Kasumi-1 (cell line): ENCODE measurements around the gene XXYLT1.
"Not testable (repeated sequence)": the region's sequence is repeated elsewhere in the genome, so short reads cannot be mapped to it uniquely, and the experiment has no call there.

Experiments
- DNase-seq, 2 experiments: peaks; one replicate each; lab custom pipeline; 2025; lab: John Stamatoyannopoulos, UW

Gene XXYLT1

DNA sequence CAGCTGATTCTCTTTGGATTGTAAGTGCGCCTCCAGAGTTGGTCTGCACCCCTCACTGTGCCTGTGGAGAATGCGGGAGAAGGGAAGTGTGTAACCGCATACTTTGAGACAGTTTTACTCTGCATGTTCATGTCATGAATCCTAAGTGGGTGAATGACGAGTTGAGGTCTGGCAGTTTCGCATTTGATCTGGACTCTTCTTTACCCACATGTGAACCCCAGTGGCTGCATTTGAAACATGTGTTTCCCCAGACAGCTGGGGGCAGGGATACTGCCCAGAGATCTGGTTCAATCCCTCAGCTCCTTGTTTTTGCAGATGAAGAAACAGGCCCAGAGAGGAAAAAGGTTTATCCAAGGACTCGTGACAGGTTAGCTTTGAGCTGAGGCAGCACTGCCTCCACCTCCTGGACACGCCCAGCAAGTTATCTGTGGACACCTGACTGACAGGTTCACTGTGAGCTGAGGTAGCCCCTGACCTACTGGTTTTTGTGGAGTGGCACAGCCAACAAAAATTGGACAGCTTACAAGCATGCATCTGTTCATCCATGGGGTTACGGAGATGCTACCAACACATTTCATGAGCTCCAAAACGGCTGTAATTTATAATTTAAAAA is 207.3 kb downstream of the XXYLT1 start:
- DNase-seq = no peak

DNA sequence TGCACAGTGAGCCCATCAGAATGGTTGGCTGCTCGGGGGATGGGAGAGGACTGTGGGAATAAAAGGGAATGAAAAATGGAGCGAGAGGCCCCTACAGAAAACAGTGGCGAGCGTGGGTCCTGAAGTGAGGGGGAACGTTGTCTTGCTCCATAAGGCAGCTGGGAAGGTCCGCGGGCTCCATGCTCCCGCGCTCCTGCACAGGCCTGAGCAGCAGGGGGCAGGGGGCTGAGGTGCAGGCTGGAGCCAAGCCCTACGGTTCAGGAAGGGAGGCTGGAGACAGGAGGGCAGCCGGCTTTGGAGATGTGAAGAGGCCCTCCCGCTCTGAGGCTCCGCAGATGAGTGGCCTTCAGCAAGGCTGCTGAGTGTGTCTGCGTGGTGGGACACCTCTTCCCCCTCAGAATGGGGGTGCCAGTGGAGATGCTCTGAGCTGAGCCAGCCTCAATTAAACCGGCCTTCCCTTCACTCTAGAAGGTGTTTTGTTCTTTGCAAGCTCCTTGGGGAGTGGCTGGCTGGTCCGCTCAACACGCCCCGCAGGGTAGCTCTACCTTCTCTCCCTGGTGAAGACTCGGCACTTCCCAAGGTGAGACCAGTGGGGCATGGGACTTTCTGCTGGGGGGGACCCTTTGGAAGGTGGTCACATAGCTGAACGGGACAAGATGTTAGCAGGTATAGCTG is 208.0 kb downstream of the XXYLT1 start:
- no peak for DNase-seq

DNA sequence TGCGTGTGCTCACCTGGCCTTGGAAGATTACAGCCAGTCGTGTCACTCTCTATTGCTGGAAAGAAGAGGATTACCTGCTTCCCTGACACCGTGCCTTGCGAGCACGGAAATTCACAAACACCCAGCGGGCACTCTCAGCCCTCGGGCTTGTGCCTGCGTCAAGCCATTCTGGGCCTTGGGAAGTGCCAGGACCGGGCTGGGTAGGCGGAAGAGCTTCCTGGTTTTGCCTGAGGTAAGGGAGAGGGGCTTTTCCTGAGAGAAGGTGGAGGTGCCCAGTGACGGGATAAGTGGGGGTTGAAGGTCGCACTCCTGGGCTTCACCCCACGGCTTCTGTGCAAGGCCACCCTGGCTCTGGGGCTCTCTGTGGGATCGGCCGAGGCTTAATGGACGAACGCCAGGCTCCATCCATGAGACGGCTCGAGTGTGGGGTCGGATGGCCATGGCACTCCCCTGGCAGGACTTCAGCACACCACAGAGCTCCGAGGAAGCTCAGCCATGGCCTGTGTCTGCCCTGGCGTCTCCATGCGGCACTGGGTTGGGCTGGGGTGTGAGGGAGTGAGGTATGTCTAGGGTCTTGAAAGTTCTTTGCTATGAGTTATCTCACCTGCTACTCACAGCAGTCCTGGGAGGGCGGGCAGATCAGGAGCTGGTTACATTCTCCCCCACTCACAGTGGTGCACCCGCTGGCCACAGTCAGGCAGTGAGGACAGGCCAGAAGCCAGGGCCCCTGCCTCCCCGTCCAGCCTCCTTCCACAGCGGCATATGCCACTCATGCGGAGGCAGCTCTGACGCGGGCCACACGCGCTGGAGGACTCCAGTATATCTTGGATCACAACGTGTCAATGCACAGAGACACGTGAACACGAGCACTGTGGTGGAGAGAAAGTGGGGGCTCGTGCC is 209.0 kb downstream of the XXYLT1 start:
- no peak for DNase-seq

DNA sequence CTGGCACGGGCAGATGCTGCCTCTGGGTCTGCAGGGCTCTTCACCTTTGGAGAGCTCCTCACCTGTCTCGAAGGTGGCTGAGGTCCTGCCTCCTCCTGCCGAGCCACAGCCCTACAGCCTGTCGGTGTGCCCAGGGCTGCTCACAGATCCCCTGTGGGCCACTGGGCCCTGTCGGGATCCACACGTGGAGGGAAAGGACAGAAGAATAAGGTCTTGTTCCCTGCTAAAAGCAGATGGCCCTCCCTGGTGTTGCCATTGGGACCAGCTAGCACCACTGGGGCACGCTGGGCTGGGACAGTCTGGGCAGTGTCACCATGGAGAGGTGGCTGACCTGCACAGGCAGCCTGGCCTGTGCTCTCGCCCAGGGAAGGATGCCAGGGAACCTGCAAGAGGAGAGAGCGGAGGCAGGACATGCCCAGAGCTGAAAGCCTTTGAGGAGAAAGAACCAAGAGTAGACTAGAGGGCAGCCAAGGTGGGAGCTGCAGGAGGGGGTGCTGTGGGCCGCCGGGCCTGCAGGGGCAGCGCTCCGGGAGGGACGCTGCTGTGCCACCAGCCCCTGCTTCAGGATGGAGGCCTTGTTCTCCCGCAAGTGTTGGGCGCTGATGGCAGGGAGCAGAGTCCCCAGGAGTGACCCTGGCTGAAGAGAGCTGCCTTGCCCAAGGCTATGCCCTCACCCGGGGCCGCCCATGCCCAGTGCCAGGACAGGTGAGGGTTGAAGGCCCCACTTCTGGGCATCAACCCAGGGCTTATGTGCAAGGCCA is 210.2 kb downstream of the XXYLT1 start:
- DNase-seq = no peak

GRCh38 chr3:195060217-195060481 is 210.8 kb downstream of the XXYLT1 start:
- DNase-seq = no peak

- DNase-seq = no peak
Measured at GRCh38 chr3:195059471-195060216, 211.3 kb downstream of the XXYLT1 start.

DNA sequence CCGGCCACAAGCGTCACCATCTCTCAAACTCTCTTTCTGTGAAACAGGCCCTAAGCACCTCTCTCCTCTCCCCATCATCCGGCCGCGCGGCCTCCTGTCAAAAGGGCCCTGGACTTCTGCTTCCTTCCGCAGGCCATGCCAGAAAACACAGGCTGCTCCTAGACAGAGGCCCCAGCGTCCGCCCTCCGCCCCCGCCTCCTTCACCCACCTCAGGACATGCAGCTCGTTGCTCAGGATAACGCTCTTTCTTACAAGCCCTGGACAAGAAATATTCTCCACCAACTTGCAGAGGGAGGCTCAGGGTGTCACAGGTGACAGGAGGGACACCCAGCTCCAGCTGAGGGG is 212.0 kb downstream of the XXYLT1 start:
- DNase-seq = no peak

GRCh38 chr3:195058336-195059005 is 212.5 kb downstream of the XXYLT1 start:
- DNase-seq = no peak

GRCh38 chr3:195057716-195058115 is 213.2 kb downstream of the XXYLT1 start:
- DNase-seq = no peak

DNA sequence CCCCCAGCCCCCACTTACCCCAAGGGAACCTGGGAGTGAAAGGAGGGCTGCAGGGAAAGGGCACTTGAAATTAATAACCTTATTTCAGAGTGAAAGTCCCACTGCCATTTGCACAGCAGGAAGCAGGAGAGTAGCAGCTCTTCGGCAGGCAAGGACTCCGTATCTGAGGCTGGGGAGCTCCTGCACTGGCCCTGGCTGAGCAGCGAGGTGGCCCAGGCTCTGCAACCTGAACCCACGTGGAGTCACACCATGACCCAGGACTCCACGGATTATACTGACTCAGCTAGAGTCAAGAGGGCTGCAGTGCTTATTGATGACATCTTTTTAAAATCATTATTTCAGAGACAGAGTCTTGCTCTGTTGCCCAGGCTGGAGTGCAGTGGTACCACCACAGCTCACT is 214.5 kb downstream of the XXYLT1 start:
- DNase-seq = no peak

DNA sequence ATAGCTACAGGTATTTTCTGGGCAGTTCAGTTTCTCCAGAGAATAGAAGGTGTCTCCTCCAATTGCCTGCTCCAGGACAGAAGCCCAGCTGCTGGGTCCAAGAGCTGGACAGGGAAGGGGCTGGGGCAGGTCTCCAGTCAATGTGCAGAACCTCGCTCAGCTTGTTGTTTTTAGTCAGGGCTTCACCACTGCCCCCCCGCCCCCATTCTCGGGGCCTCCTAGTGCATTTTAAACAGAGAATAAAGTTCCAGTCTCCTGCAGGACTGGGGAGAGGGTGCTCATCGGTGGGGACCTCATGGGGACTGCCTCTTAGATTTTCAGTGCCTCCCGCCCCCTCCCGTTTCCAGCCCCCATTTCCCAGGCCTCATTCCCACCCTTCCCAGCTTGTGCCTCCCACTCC is 216.6 kb downstream of the XXYLT1 start:
- no peak for DNase-seq

DNA sequence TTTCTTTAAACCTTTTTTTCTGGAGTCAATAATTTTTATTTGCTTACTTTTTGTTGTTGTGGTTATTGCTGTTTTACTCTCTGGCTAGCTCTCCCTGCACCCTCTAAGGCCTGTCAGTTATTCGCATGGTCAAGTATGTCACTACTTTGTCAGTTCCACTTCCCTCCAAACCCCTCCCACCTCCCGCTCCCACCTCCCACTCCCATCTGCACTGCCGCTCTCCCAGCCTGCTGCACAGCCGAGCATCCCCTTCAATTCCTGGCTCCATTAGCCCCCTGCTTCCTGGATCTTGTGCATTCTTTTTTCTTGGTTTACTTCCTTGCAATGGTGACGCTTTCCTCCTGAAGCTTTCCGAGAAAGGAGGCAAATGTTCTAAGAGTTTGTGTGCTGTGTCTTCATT is 218.0 kb downstream of the XXYLT1 start:
- no peak for DNase-seq

DNA sequence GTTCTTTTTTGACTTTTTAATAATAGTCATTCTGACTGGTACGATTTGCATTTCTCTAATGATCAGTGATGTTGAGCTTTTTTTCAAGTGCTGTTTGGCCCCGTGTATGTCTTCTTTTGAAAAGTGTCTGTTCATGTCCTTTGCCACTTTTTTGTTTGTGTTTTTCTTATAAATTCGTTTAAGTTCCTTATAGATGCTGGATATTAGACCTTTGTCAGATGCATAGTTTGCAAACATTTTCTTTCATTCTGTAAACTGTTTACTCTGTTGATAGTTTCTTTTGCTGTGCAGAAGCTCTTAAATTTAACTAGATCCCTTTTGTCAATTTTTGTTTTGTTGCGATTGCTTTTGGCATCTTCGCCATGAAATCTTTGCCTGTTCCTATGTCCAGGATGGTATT is 220.7 kb downstream of the XXYLT1 start:
- DNase-seq = not testable (repeated sequence)

- no peak for DNase-seq
Measured at GRCh38 chr3:195048059-195048905, 222.7 kb downstream of the XXYLT1 start.

GRCh38 chr3:195047536-195047935 is 223.4 kb downstream of the XXYLT1 start:
- DNase-seq = no peak

DNA sequence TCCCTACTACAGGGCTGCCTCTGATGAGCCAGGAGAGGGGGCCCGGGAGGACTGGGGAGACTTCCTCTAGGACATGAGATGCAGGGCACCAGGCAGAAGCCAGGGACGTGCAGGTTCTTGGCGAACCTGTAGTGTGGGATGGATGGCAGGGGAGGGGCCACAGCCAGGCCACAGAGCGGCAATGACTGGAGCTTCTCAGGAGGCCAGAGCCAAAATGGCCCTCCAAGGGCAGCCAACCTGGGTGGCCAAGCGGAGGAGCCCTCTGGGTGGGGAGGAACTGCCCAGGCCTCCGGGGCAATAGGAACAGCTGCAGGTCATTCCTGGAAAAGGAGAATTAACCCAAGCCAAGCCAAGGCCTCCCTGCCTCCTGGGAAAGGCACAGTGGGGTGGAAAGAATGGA is 224.5 kb downstream of the XXYLT1 start:
- DNase-seq = no peak

GRCh38 chr3:195045481-195046210 is 225.3 kb downstream of the XXYLT1 start:
- no peak for DNase-seq

DNA sequence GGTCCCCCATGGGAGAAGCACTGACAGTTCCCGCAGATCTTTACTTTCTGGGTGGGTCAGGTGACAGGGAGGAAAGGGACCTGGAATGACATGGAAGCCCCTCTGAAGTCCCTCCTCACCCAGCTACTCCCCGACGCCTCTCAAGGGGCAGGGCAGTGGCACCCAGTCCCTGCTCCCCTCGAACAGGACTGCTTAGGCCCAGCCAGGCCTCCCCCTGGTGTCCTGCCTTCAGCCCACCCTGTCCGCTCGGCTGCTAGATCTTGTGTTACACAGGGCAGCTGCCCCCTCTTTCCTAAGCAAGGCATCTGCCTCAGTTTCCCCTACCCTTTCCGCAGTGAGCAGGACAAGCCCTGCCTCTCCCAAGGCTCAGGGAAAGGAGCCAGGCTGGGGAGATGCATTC is 226.5 kb downstream of the XXYLT1 start:
- no peak for DNase-seq

- DNase-seq = no peak
Measured at GRCh38 chr3:195043607-195044339, 227.2 kb downstream of the XXYLT1 start.
